GM19351 (cell line): Measurements from ENCODE around the gene IL1RAPL1.

ENCODE experiments used
- ATAC-seq: cut with Tn5 transposase; IDR thresholded peaks from one replicate; pipeline ENCODE4 v1.9.1; 2021; ENCODE audit warnings: mild to moderate bottlenecking, moderate library complexity; ENCODE audit not compliant: unreplicated experiment

The IL1RAPL1 gene

GRCh38 chrX:29490606-29491005 lies 903.4 kb downstream of the IL1RAPL1 start:
- ATAC-seq, result no peak

GRCh38 chrX:29491659-29492058 lies 904.4 kb downstream of the IL1RAPL1 start:
- ATAC-seq, result no peak

GRCh38 chrX:29496636-29497180 lies 909.5 kb downstream of the IL1RAPL1 start:
- ATAC-seq, result no peak

- ATAC-seq, result no peak
Observed at GRCh38 chrX:29506729-29507128, 919.5 kb downstream of the IL1RAPL1 start.

GRCh38 chrX:29518100-29518499 lies 930.9 kb downstream of the IL1RAPL1 start:
- no peak for ATAC-seq

- peak; percentile 77 for ATAC-seq
Observed at GRCh38 chrX:29528281-29528680, 941.0 kb downstream of the IL1RAPL1 start.

GRCh38 chrX:29530501-29530900 lies 943.3 kb downstream of the IL1RAPL1 start:
- ATAC-seq, result no peak

- peak; percentile 85 for ATAC-seq
Observed at GRCh38 chrX:29531336-29531735, 944.1 kb downstream of the IL1RAPL1 start.

GRCh38 chrX:29535212-29536162 lies 948.2 kb downstream of the IL1RAPL1 start:
- ATAC-seq, result no peak

GRCh38 chrX:29541038-29541437 lies 953.8 kb downstream of the IL1RAPL1 start:
- no peak for ATAC-seq

- peak; percentile 47 for ATAC-seq
Observed at GRCh38 chrX:29542152-29542551, 954.9 kb downstream of the IL1RAPL1 start.

GRCh38 chrX:29545878-29546277 lies 958.6 kb downstream of the IL1RAPL1 start:
- ATAC-seq, result no peak

GRCh38 chrX:29547877-29548276 lies 960.6 kb downstream of the IL1RAPL1 start:
- ATAC-seq, result peak; percentile 42

GRCh38 chrX:29553542-29553941 lies 966.3 kb downstream of the IL1RAPL1 start:
- ATAC-seq, result no peak

- ATAC-seq, result peak; percentile 95
Observed at GRCh38 chrX:29555465-29556091, 968.3 kb downstream of the IL1RAPL1 start.

GRCh38 chrX:29560065-29560464 lies 972.8 kb downstream of the IL1RAPL1 start:
- ATAC-seq, result no peak

- no peak for ATAC-seq
Observed at GRCh38 chrX:29561417-29561816, 974.2 kb downstream of the IL1RAPL1 start.

GRCh38 chrX:29580560-29580959 lies 993.3 kb downstream of the IL1RAPL1 start:
- peak; percentile 71 for ATAC-seq

- no peak for ATAC-seq
Observed at GRCh38 chrX:29581223-29581622, 994.0 kb downstream of the IL1RAPL1 start.

GRCh38 chrX:29587107-29587506 lies 999.9 kb downstream of the IL1RAPL1 start:
- ATAC-seq, result peak; percentile 59

GRCh38 chrX:29590921-29591320 lies 1003.7 kb downstream of the IL1RAPL1 start:
- no peak for ATAC-seq

- ATAC-seq, result no peak
Observed at GRCh38 chrX:29604381-29604780, 1017.1 kb downstream of the IL1RAPL1 start.
